ENCODE data around the gene TOX2.

The TOX2 gene

GRCh38 chr20:43939762-43940121 lies 25.1 kb downstream of the TOX2 start:
- DNase-seq (ENCODE audit: low spot score): no peak

GRCh38 chr20:43940518-43941225 lies 26.0 kb downstream of the TOX2 start:
- no peak for DNase-seq (ENCODE audit: low spot score)

GRCh38 chr20:43941476-43942200 lies 27.0 kb downstream of the TOX2 start:
- DNase-seq (ENCODE audit: low spot score): no peak

GRCh38 chr20:43942201-43942590 lies 27.5 kb downstream of the TOX2 start:
- DNase-seq (ENCODE audit: low spot score): no peak

- DNase-seq (ENCODE audit: low spot score): no peak
These were observed 28.1 kb downstream of the TOX2 start for GRCh38 chr20:43942667-43943285.

GRCh38 chr20:43943725-43944124 lies 29.1 kb downstream of the TOX2 start:
- no peak for DNase-seq (ENCODE audit: low spot score)

- no peak for DNase-seq (ENCODE audit: low spot score)
These were observed 30.1 kb downstream of the TOX2 start for GRCh38 chr20:43944653-43945235.

GRCh38 chr20:43945391-43946205 lies 30.9 kb downstream of the TOX2 start:
- DNase-seq (ENCODE audit: low spot score): no peak

- DNase-seq (ENCODE audit: low spot score): no peak
These were observed 31.5 kb downstream of the TOX2 start for GRCh38 chr20:43946206-43946491.

GRCh38 chr20:43946659-43947315 lies 32.1 kb downstream of the TOX2 start:
- no peak for DNase-seq (ENCODE audit: low spot score)

- DNase-seq (ENCODE audit: low spot score): no peak
These were observed 32.7 kb downstream of the TOX2 start for GRCh38 chr20:43947316-43947710.

GRCh38 chr20:43948455-43948854 lies 33.8 kb downstream of the TOX2 start:
- no peak for DNase-seq (ENCODE audit: low spot score)

- no peak for DNase-seq (ENCODE audit: low spot score)
These were observed 34.6 kb downstream of the TOX2 start for GRCh38 chr20:43949248-43949647.

GRCh38 chr20:43949741-43950618 lies 35.3 kb downstream of the TOX2 start:
- DNase-seq (ENCODE audit: low spot score): no peak

- no peak for DNase-seq (ENCODE audit: low spot score)
These were observed 39.4 kb downstream of the TOX2 start for GRCh38 chr20:43953919-43954592.

GRCh38 chr20:43954704-43955061 lies 40.0 kb downstream of the TOX2 start:
- no peak for DNase-seq (ENCODE audit: low spot score)

GRCh38 chr20:43955062-43955749 lies 40.6 kb downstream of the TOX2 start:
- no peak for DNase-seq (ENCODE audit: low spot score)

GRCh38 chr20:43955750-43956191 lies 41.1 kb downstream of the TOX2 start:
- no peak for DNase-seq (ENCODE audit: low spot score)

- no peak for DNase-seq (ENCODE audit: low spot score)
These were observed 42.7 kb downstream of the TOX2 start for GRCh38 chr20:43957392-43957791.

- no peak for DNase-seq (ENCODE audit: low spot score)
These were observed 44.0 kb downstream of the TOX2 start for GRCh38 chr20:43958626-43959025.

Data from HuH-7.5 (cell line).